WTC11 (cell line): ENCODE data around the gene ANKEF1. TPM values are rescaled to one million over a fixed set of nuclear protein-coding genes. Genes with fewer than 3 reads are reported as not detected.

Experiments
- ATAC-seq: fragments of 200-7000 bp; cut with Tn5 transposase; 2 replicates; pipeline ENCODE4 v1.10.0; 2021; ENCODE audit warnings: mild to moderate bottlenecking, moderate library complexity
- CTCF ChIA-PET: fragments of 300-600 bp; sonication (Branson Sonifier 250); formaldehyde crosslinking; loops from one replicate; lab custom pipeline; 2021; ENCODE audit warnings: antibody characterized with exemption; lab: Charles Lee
- POLR2A ChIA-PET: fragments of 350-600 bp; sonication (Branson Sonifier 250); formaldehyde crosslinking; loops from one replicate; lab custom pipeline; 2021; ENCODE audit warnings: antibody characterized with exemption; lab: Charles Lee
- DNase-seq: peaks from one replicate; pipeline ENCODE4 v3.0.0; 2021; ENCODE audit warnings: low spot score
- H3K27ac Mint-ChIP-seq: 2 replicates; pipeline ENCODE4 v1.8.0; 2021; ENCODE audit warnings: mixed read lengths
- H3K27me3 Mint-ChIP-seq: 2 replicates; pipeline ENCODE4 v1.8.0; 2021; ENCODE audit warnings: low read depth, mild to moderate bottlenecking, moderate library complexity, mixed read lengths
- H3K36me3 Mint-ChIP-seq: 2 replicates; pipeline ENCODE4 v1.8.0; 2021; ENCODE audit warnings: mixed read lengths
- H3K4me1 Mint-ChIP-seq: 2 replicates; pipeline ENCODE4 v1.8.0; 2022; ENCODE audit warnings: mixed read lengths
- H3K4me3 Mint-ChIP-seq: 2 replicates; pipeline ENCODE4 v1.8.0; 2021; ENCODE audit warnings: mild to moderate bottlenecking, moderate library complexity, mixed read lengths
- H3K9me3 Mint-ChIP-seq: 2 replicates; pipeline ENCODE4 v1.8.0; 2021; ENCODE audit warnings: mixed read lengths
- CREB1 ChIP-seq: sonication (generic); formaldehyde crosslinking; IDR thresholded peaks from 2 replicates; pipeline ENCODE4 v1.8.0; 2023; ENCODE audit warnings: mild to moderate bottlenecking, missing genetic modification reagents
- ELF4 ChIP-seq: sonication (generic); formaldehyde crosslinking; IDR thresholded peaks from 2 replicates; pipeline ENCODE4 v1.8.1; 2022; ENCODE audit warnings: low read depth, mild to moderate bottlenecking, moderate library complexity, missing genetic modification reagents
- FOXK1 ChIP-seq: sonication (generic); formaldehyde crosslinking; IDR thresholded peaks from 2 replicates; pipeline ENCODE4 v1.8.0; 2022; ENCODE audit warnings: mild to moderate bottlenecking, moderate library complexity, missing genetic modification reagents
- FOXP1 ChIP-seq: sonication (generic); formaldehyde crosslinking; IDR thresholded peaks from 2 replicates; pipeline ENCODE4 v1.8.0; 2022; ENCODE audit warnings: missing genetic modification reagents, mild to moderate bottlenecking, moderate library complexity, borderline replicate concordance
- GABPB1 ChIP-seq: sonication (generic); formaldehyde crosslinking; IDR thresholded peaks from 2 replicates; pipeline ENCODE4 v1.8.1; 2023; ENCODE audit warnings: mild to moderate bottlenecking, missing genetic modification reagents
- MXD4 ChIP-seq: fragments of 250-450 bp; sonication (Bioruptor Pico); IDR thresholded peaks from 2 replicates; pipeline ENCODE4 v1.8.0; 2021; ENCODE audit warnings: mild to moderate bottlenecking, moderate library complexity, borderline replicate concordance
- NR1H2 ChIP-seq: sonication (generic); formaldehyde crosslinking; IDR thresholded peaks from 2 replicates; pipeline ENCODE4 v1.9.0; 2021; ENCODE audit warnings: mild to moderate bottlenecking, moderate library complexity, missing genetic modification reagents
- NR3C1 ChIP-seq: sonication (generic); formaldehyde crosslinking; conservative IDR thresholded peaks from 2 replicates; pipeline ENCODE4 v1.8.1; 2023; ENCODE audit warnings: low read depth, mild to moderate bottlenecking, missing genetic modification reagents
- RELA ChIP-seq: sonication (generic); formaldehyde crosslinking; IDR thresholded peaks from 2 replicates; pipeline ENCODE4 v1.8.1; 2022; ENCODE audit warnings: missing genetic modification reagents, mild to moderate bottlenecking, borderline replicate concordance
- RORB ChIP-seq: fragments of 250-450 bp; sonication (Bioruptor Pico); IDR thresholded peaks from 2 replicates; pipeline ENCODE4 v1.9.0; 2021; ENCODE audit warnings: mild to moderate bottlenecking
- SMAD3 ChIP-seq: sonication (generic); formaldehyde crosslinking; IDR thresholded peaks from 2 replicates; pipeline ENCODE4 v1.8.0; 2022; ENCODE audit warnings: missing genetic modification reagents, mild to moderate bottlenecking, borderline replicate concordance
- SMAD4 ChIP-seq: sonication (generic); formaldehyde crosslinking; IDR thresholded peaks from 2 replicates; pipeline ENCODE4 v1.8.0; 2022; ENCODE audit warnings: mild to moderate bottlenecking, missing genetic modification reagents
- TP53 ChIP-seq: sonication (generic); formaldehyde crosslinking; IDR thresholded peaks from 2 replicates; pipeline ENCODE4 v1.8.1; 2023; ENCODE audit warnings: mild to moderate bottlenecking, missing genetic modification reagents
- ZNF219 ChIP-seq: sonication (generic); formaldehyde crosslinking; IDR thresholded peaks from 2 replicates; pipeline ENCODE4 v1.8.0; 2023; ENCODE audit warnings: missing genetic modification reagents, mild to moderate bottlenecking, borderline replicate concordance
- ZNF396 ChIP-seq: fragments of 250-450 bp; sonication (Bioruptor Pico); IDR thresholded peaks from 2 replicates; pipeline ENCODE4 v1.8.0; 2021; ENCODE audit warnings: mild to moderate bottlenecking, moderate library complexity, borderline replicate concordance
- ZNF671 ChIP-seq: fragments of 250-450 bp; sonication (Bioruptor Pico); IDR thresholded peaks from 2 replicates; pipeline ENCODE4 v1.8.0; 2021; ENCODE audit warnings: mild to moderate bottlenecking
- total RNA-seq: library from RNA; stranded (reverse); gene quantifications from 3 replicates; pipeline ENCODE4 v1.2.3, GENCODE V29; 2021
- TF ChIP-seq, protein P1 (sequence below): sonication (generic); formaldehyde crosslinking; IDR thresholded peaks from 2 replicates; pipeline ENCODE4 v1.8.0; 2022; ENCODE audit warnings: mild to moderate bottlenecking, missing genetic modification reagents
- TF ChIP-seq, protein P2 (sequence below): sonication (generic); formaldehyde crosslinking; IDR thresholded peaks from 2 replicates; pipeline ENCODE4 v1.8.1; 2023; ENCODE audit warnings: mild to moderate bottlenecking, missing genetic modification reagents
- TF ChIP-seq, protein P3 (sequence below): sonication (generic); formaldehyde crosslinking; conservative IDR thresholded peaks from 2 replicates; pipeline ENCODE4 v1.8.1; 2023; ENCODE audit warnings: mild to moderate bottlenecking, low read depth, missing genetic modification reagents, moderate library complexity
- TF ChIP-seq, protein P4 (sequence below): sonication (generic); formaldehyde crosslinking; IDR thresholded peaks from 2 replicates; pipeline ENCODE4 v1.8.1; 2023; ENCODE audit warnings: mild to moderate bottlenecking, missing genetic modification reagents
- TF ChIP-seq, protein P5 (sequence below): sonication (generic); formaldehyde crosslinking; IDR thresholded peaks from 2 replicates; pipeline ENCODE4 v1.8.1; 2022; ENCODE audit warnings: mild to moderate bottlenecking, moderate library complexity, missing genetic modification reagents
- TF ChIP-seq, protein P6 (sequence below): fragments of 250-450 bp; sonication (Bioruptor Pico); IDR thresholded peaks from 2 replicates; pipeline ENCODE4 v1.9.0; 2021; ENCODE audit warnings: moderate library complexity, mild to moderate bottlenecking, inconsistent platforms, borderline replicate concordance
- TF ChIP-seq, protein P7 (sequence below): sonication (generic); formaldehyde crosslinking; IDR thresholded peaks from 2 replicates; pipeline ENCODE4 v1.8.1; 2023; ENCODE audit warnings: mild to moderate bottlenecking, missing genetic modification reagents, borderline replicate concordance

Gene ANKEF1
- total RNA-seq, 1 experiment from 2014 or later = 7.1 TPM

DNA sequence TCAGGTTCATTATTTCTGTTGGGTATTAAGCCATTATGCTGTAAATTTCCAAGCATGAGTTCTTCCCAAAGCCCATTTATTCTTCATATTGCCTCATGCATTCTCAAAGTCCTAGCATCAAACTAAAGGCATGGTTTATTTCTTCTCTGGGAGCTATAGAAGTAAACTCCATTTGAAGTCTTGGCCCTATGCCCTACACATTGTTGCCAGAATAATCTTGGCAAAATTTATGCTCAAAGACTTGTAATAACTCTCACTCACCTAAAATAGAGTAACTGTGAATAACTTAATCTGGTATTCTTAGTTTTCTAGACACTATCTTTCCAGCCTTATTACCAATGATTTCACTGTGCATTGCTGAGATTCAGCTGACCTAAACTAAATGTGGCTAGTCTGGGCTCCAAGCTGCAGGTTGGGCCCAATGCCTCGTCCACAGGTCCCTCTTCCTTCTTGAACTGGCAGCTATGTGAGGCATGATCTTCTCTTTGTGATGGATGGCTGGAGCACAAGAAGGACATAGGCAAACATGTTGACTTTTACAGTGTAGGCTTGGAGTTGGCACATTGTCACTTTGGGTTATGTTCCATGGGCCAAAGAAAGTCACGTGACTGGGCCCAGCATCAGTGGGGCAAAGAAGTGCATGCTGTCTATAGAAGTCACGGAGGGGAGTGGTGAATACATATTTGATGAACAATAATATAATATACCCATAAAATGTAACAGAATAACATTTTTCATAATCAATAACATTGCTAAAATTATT lies 39.1 kb upstream of the ANKEF1 start:
- DNase-seq = no peak
- Mint-ChIP-seq H3K36me3 (peaks cover 5% of the 10 kb centered on the region), H3K9me3 (peaks cover 14% of the 10 kb centered on the region), H3K27ac (no peak overlapping the region), H3K4me3 (no peak overlapping the region), H3K27me3 (no peaks in the 10 kb centered on the region), H3K4me1 (no peaks in the 10 kb centered on the region)
- no peak for ATAC-seq
- ChIA-PET CTCF (no interaction called here), POLR2A (interaction anchor here (0.7 kb wide), 1 partner anchor 329 kb away, joined by 3 read pairs; no protein-coding TSS in a partner anchor)
- TF ChIP-seq CREB1 (CRISPR knock-in tag) (no peak), SMAD4 (no peak), ZNF396 (CRISPR knock-in tag) (no peak), NR1H2 (CRISPR knock-in tag) (no peak), TP53 (no peak), GABPB1 (no peak)
- TF ChIP-seq, protein P1, sequence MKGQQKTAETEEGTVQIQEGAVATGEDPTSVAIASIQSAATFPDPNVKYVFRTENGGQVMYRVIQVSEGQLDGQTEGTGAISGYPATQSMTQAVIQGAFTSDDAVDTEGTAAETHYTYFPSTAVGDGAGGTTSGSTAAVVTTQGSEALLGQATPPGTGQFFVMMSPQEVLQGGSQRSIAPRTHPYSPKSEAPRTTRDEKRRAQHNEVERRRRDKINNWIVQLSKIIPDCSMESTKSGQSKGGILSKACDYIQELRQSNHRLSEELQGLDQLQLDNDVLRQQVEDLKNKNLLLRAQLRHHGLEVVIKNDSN (CRISPR knock-in tag) = no peak

DNA sequence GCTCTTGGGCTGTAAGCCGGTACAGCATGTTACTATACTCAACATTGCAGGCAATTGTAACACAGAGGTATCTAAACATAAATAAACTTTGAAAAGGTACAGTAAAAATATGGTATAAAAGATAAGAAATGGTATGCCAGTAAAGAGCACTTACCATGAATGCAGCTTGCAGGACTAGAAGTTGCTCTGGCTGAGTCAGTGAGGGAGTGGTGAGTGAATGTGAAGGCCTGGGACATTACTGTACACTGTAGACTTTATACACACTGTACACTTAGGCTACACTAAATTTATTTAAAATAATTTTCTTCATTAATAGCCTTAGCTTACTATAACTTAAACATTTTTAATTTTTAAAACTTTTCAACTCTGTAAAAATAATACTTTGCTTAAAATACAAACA lies 37.8 kb upstream of the ANKEF1 start:
- Mint-ChIP-seq H3K27ac (no peak overlapping the region), H3K4me1 (no peaks in the 10 kb centered on the region), H3K4me3 (no peak overlapping the region), H3K9me3 (peaks cover 14% of the 10 kb centered on the region), H3K27me3 (no peaks in the 10 kb centered on the region), H3K36me3 (peaks cover 5% of the 10 kb centered on the region)
- ATAC-seq = no peak
- ChIA-PET POLR2A (no interaction called here), CTCF (no interaction called here)
- DNase-seq = no peak
- TF ChIP-seq RELA (CRISPR knock-in tag) (no peak), FOXP1 (no peak), MXD4 (CRISPR knock-in tag) (no peak), NR3C1 (CRISPR knock-in tag) (no peak), ZNF219 (CRISPR knock-in tag) (no peak), FOXK1 (CRISPR knock-in tag) (no peak), ZNF671 (no peak), RORB (CRISPR knock-in tag) (no peak), ELF4 (CRISPR knock-in tag) (no peak), SMAD3 (CRISPR knock-in tag) (no peak), TP53 (no peak)
- TF ChIP-seq, protein P2, sequence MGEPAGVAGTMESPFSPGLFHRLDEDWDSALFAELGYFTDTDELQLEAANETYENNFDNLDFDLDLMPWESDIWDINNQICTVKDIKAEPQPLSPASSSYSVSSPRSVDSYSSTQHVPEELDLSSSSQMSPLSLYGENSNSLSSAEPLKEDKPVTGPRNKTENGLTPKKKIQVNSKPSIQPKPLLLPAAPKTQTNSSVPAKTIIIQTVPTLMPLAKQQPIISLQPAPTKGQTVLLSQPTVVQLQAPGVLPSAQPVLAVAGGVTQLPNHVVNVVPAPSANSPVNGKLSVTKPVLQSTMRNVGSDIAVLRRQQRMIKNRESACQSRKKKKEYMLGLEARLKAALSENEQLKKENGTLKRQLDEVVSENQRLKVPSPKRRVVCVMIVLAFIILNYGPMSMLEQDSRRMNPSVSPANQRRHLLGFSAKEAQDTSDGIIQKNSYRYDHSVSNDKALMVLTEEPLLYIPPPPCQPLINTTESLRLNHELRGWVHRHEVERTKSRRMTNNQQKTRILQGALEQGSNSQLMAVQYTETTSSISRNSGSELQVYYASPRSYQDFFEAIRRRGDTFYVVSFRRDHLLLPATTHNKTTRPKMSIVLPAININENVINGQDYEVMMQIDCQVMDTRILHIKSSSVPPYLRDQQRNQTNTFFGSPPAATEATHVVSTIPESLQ (CRISPR knock-in tag) = no peak
- TF ChIP-seq, protein P3, sequence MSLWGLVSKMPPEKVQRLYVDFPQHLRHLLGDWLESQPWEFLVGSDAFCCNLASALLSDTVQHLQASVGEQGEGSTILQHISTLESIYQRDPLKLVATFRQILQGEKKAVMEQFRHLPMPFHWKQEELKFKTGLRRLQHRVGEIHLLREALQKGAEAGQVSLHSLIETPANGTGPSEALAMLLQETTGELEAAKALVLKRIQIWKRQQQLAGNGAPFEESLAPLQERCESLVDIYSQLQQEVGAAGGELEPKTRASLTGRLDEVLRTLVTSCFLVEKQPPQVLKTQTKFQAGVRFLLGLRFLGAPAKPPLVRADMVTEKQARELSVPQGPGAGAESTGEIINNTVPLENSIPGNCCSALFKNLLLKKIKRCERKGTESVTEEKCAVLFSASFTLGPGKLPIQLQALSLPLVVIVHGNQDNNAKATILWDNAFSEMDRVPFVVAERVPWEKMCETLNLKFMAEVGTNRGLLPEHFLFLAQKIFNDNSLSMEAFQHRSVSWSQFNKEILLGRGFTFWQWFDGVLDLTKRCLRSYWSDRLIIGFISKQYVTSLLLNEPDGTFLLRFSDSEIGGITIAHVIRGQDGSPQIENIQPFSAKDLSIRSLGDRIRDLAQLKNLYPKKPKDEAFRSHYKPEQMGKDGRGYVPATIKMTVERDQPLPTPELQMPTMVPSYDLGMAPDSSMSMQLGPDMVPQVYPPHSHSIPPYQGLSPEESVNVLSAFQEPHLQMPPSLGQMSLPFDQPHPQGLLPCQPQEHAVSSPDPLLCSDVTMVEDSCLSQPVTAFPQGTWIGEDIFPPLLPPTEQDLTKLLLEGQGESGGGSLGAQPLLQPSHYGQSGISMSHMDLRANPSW (CRISPR knock-in tag) = no peak
- TF ChIP-seq, protein P4, sequence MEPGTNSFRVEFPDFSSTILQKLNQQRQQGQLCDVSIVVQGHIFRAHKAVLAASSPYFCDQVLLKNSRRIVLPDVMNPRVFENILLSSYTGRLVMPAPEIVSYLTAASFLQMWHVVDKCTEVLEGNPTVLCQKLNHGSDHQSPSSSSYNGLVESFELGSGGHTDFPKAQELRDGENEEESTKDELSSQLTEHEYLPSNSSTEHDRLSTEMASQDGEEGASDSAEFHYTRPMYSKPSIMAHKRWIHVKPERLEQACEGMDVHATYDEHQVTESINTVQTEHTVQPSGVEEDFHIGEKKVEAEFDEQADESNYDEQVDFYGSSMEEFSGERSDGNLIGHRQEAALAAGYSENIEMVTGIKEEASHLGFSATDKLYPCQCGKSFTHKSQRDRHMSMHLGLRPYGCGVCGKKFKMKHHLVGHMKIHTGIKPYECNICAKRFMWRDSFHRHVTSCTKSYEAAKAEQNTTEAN (CRISPR knock-in tag) = no peak
- TF ChIP-seq, protein P5, sequence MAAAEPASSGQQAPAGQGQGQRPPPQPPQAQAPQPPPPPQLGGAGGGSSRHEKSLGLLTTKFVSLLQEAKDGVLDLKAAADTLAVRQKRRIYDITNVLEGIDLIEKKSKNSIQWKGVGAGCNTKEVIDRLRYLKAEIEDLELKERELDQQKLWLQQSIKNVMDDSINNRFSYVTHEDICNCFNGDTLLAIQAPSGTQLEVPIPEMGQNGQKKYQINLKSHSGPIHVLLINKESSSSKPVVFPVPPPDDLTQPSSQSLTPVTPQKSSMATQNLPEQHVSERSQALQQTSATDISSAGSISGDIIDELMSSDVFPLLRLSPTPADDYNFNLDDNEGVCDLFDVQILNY = no peak
- TF ChIP-seq, protein P6, sequence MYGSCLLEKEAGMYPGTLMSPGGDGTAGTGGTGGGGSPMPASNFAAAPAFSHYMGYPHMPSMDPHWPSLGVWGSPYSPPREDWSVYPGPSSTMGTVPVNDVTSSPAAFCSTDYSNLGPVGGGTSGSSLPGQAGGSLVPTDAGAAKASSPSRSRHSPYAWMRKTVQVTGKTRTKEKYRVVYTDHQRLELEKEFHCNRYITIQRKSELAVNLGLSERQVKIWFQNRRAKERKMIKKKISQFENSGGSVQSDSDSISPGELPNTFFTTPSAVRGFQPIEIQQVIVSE = no peak
- TF ChIP-seq, protein P7, sequence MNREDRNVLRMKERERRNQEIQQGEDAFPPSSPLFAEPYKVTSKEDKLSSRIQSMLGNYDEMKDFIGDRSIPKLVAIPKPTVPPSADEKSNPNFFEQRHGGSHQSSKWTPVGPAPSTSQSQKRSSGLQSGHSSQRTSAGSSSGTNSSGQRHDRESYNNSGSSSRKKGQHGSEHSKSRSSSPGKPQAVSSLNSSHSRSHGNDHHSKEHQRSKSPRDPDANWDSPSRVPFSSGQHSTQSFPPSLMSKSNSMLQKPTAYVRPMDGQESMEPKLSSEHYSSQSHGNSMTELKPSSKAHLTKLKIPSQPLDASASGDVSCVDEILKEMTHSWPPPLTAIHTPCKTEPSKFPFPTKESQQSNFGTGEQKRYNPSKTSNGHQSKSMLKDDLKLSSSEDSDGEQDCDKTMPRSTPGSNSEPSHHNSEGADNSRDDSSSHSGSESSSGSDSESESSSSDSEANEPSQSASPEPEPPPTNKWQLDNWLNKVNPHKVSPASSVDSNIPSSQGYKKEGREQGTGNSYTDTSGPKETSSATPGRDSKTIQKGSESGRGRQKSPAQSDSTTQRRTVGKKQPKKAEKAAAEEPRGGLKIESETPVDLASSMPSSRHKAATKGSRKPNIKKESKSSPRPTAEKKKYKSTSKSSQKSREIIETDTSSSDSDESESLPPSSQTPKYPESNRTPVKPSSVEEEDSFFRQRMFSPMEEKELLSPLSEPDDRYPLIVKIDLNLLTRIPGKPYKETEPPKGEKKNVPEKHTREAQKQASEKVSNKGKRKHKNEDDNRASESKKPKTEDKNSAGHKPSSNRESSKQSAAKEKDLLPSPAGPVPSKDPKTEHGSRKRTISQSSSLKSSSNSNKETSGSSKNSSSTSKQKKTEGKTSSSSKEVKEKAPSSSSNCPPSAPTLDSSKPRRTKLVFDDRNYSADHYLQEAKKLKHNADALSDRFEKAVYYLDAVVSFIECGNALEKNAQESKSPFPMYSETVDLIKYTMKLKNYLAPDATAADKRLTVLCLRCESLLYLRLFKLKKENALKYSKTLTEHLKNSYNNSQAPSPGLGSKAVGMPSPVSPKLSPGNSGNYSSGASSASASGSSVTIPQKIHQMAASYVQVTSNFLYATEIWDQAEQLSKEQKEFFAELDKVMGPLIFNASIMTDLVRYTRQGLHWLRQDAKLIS (CRISPR knock-in tag) = no peak
